SK-N-SH (cell line): Measurements from ENCODE around the gene INKA1. TPM values are rescaled to one million over a fixed set of nuclear protein-coding genes. Genes with fewer than 3 reads are reported as not detected.
A peak's percentile ranks its signal among the peaks of the same experiment; 100 is the strongest.

Experiments used
- CTCF ChIA-PET: fragments of 300-600, 350-600 bp; formaldehyde crosslinking; extraction: SDS; loops from one replicate; lab custom pipeline; 2021; lab: Yijun Ruan, JAX
- POLR2A ChIA-PET: fragments of 350-600 bp; sonication (Branson Sonifier 250); formaldehyde crosslinking; extraction: SDS; loops from one replicate; lab custom pipeline; 2020; ENCODE audit warnings: antibody characterized with exemption, inconsistent platforms; lab: Yijun Ruan, JAX
- DNase-seq: peaks from one replicate; pipeline ENCODE4 v3.0.0; 2012
- H2AFZ ChIP-seq: fragments of 200-600 bp; sonication (generic); 2 replicates; pipeline ENCODE4 v1.8.1; 2016; ENCODE audit warnings: antibody characterized with exemption, mild to moderate bottlenecking, low read depth
- H3F3A ChIP-seq: fragments of 200-600 bp; sonication (generic); replicated peaks from 2 replicates; pipeline ENCODE3; 2016; ENCODE audit warnings: antibody characterized with exemption, mild to moderate bottlenecking; ENCODE audit not compliant: insufficient read depth
- H3K27ac ChIP-seq, 2 experiments: fragments of 200-500 bp in 1 of 2; fragments of 200-600 bp in 1 of 2; sonication (Bioruptor generic) in 1 of 2; sonication (generic), shearing (Covaris generic) in 1 of 2; 2 replicates each; pipeline versions ENCODE4 v1.5.1 to v1.6.1; 2014 to 2016; ENCODE audit warnings: low read depth in 2 of 2, inconsistent platforms in 1 of 2, low read length in 1 of 2, mild to moderate bottlenecking in 1 of 2, mixed read lengths in 1 of 2
- H3K27me3 ChIP-seq: fragments of 200-600 bp; sonication (generic), shearing (Covaris generic); 2 replicates; pipeline ENCODE4 v1.6.1; 2016; ENCODE audit warnings: mixed run types; ENCODE audit not compliant: insufficient read depth
- H3K36me3 ChIP-seq, 2 experiments: fragments of 200-500 bp in 1 of 2; fragments of 200-600 bp in 1 of 2; sonication (Bioruptor generic) in 1 of 2; sonication (generic) in 1 of 2; replicated peaks in 1 of 2; 2 replicates each; pipeline versions ENCODE3 to v1.5.1; 2014 to 2016; ENCODE audit warnings: low read length in 1 of 2, mild to moderate bottlenecking in 1 of 2; ENCODE audit not compliant: insufficient read depth in 2 of 2, control insufficient read depth in 1 of 2
- H3K4me1 ChIP-seq, 2 experiments: fragments of 200-500 bp in 1 of 2; fragments of 200-600 bp in 1 of 2; sonication (Bioruptor generic) in 1 of 2; sonication (generic), shearing (Covaris generic) in 1 of 2; 2 replicates each; pipeline versions ENCODE4 v1.5.1 to v1.6.1; 2014 to 2016; ENCODE audit warnings: low read depth in 1 of 2, low read length in 1 of 2, mixed run types in 1 of 2; ENCODE audit not compliant: insufficient read depth in 2 of 2, control insufficient read depth in 1 of 2
- H3K4me2 ChIP-seq: fragments of 200-600 bp; sonication (generic), shearing (Covaris generic); 2 replicates; pipeline ENCODE4 v1.6.1; 2017; ENCODE audit warnings: mixed run types
- H3K4me3 ChIP-seq, 2 experiments: fragments of 200-500 bp in 1 of 2; fragments of 200-600 bp in 1 of 2; sonication (Bioruptor generic) in 1 of 2; sonication (generic), shearing (Covaris generic) in 1 of 2; 2 replicates each; pipeline versions ENCODE4 v1.5.1 to v1.8.1; 2014 to 2016; ENCODE audit warnings: low read depth in 2 of 2, inconsistent platforms in 1 of 2, low read length in 1 of 2, mild to moderate bottlenecking in 1 of 2, mixed read lengths in 1 of 2, moderate library complexity in 1 of 2
- H3K79me2 ChIP-seq: fragments of 200-600 bp; sonication (generic); 2 replicates; pipeline ENCODE4 v1.8.1; 2017; ENCODE audit warnings: mild to moderate bottlenecking; ENCODE audit not compliant: insufficient read depth
- H3K9ac ChIP-seq: fragments of 200-600 bp; sonication (generic); 2 replicates; pipeline ENCODE4 v1.6.1; 2017; ENCODE audit warnings: mixed run types
- H3K9me2 ChIP-seq: fragments of 200-600 bp; sonication (generic); 2 replicates; pipeline ENCODE4 v1.6.1; 2017; ENCODE audit warnings: mixed run types
- H3K9me3 ChIP-seq: fragments of 200-600 bp; sonication (generic); 2 replicates; pipeline ENCODE4 v1.6.1; 2017; ENCODE audit warnings: mixed run types, mild to moderate bottlenecking, moderate library complexity
- H4K20me1 ChIP-seq: fragments of 200-600 bp; sonication (generic); 2 replicates; pipeline ENCODE4 v1.6.1; 2017; ENCODE audit warnings: mild to moderate bottlenecking, mixed run types; ENCODE audit not compliant: insufficient read depth
- CHD2 ChIP-seq: fragments of 150-350 bp; IDR thresholded peaks from 2 replicates; pipeline ENCODE4 v1.6.1; 2018; ENCODE audit warnings: low read length; ENCODE audit not compliant: partially characterized antibody
- EZH2phosphoT487 ChIP-seq: fragments of 200-600 bp; sonication (generic); IDR thresholded peaks from 2 replicates; pipeline ENCODE4 v1.6.1; 2017; ENCODE audit warnings: low read depth, mixed run types, mild to moderate bottlenecking, antibody characterized with exemption, moderate library complexity, borderline replicate concordance
- FOSL2 ChIP-seq: IDR thresholded peaks from 2 replicates; pipeline ENCODE4 v1.4.0; 2012; ENCODE audit warnings: low read depth, mild to moderate bottlenecking, moderate library complexity, borderline replicate concordance
- FOXJ3 ChIP-seq: sonication (generic); formaldehyde crosslinking; IDR thresholded peaks from 2 replicates; pipeline ENCODE4 v1.5.1; 2020; ENCODE audit warnings: mild to moderate bottlenecking, missing genetic modification reagents
- GABPA ChIP-seq: IDR thresholded peaks from 2 replicates; pipeline ENCODE4 v1.4.0; 2012; ENCODE audit warnings: low read depth, mild to moderate bottlenecking
- MAX ChIP-seq: IDR thresholded peaks from 2 replicates; pipeline ENCODE4 v1.4.0; 2012; ENCODE audit warnings: low read depth
- MEF2A ChIP-seq: IDR thresholded peaks from 2 replicates; pipeline ENCODE4 v1.4.0; 2012; ENCODE audit warnings: low read depth, borderline replicate concordance
- MXI1 ChIP-seq: IDR thresholded peaks from 2 replicates; pipeline ENCODE4 v1.6.1; 2012; ENCODE audit warnings: mild to moderate bottlenecking, low read depth, low read length, improper control_type of control experiment
- POLR2AphosphoS5 ChIP-seq: IDR thresholded peaks from 2 replicates; pipeline ENCODE4 v1.6.1; 2012; ENCODE audit warnings: low read depth, low read length
- RAD21 ChIP-seq: IDR thresholded peaks from 2 replicates; pipeline ENCODE4 v1.6.1; 2012; ENCODE audit warnings: mild to moderate bottlenecking, low read length
- RFX5 ChIP-seq: IDR thresholded peaks from 2 replicates; pipeline ENCODE4 v1.6.1; 2012; ENCODE audit warnings: mild to moderate bottlenecking, improper control_type of control experiment, low read length
- RXRA ChIP-seq: IDR thresholded peaks from 2 replicates; pipeline ENCODE4 v1.4.0; 2012; ENCODE audit warnings: low read depth, mild to moderate bottlenecking, borderline replicate concordance
- SIN3A ChIP-seq: IDR thresholded peaks from 2 replicates; pipeline ENCODE4 v1.6.1; 2012; ENCODE audit warnings: low read depth, mild to moderate bottlenecking, low read length, moderate library complexity, borderline replicate concordance
- SMC3 ChIP-seq: IDR thresholded peaks from 2 replicates; pipeline ENCODE4 v1.6.1; 2012; ENCODE audit warnings: low read depth, low read length, improper control_type of control experiment
- TEAD4 ChIP-seq: IDR thresholded peaks from 2 replicates; pipeline ENCODE4 v1.4.0; 2012; ENCODE audit warnings: mild to moderate bottlenecking, borderline replicate concordance; ENCODE audit not compliant: insufficient read depth
- YY1 ChIP-seq: IDR thresholded peaks from 2 replicates; pipeline ENCODE4 v1.4.0; 2012; ENCODE audit warnings: low read depth, mild to moderate bottlenecking
- WGBS: methylation state at CpG from one replicate; pipeline ENCODE4 v1.1.6; 2017; ENCODE audit warnings: low lambda C conversion rate; 5-methylcytosine and 5-hydroxymethylcytosine counted together
- polyA plus RNA-seq, 3 experiments: library from polyadenylated mRNA; depleted of rRNA; stranded (reverse); fragments of >200 nt; gene quantifications; 2 replicates each; pipeline ENCODE4 v1.2.3, GENCODE V29; 2012
- TF ChIP-seq, protein P1 (sequence below): IDR thresholded peaks from 2 replicates; pipeline ENCODE4 v1.6.1; 2012; ENCODE audit warnings: mild to moderate bottlenecking, low read depth, low read length, moderate library complexity
- TF ChIP-seq, protein P2 (sequence below): fragments of 200-600 bp; sonication (generic); IDR thresholded peaks from 2 replicates; pipeline ENCODE4 v1.6.1; 2017; ENCODE audit warnings: antibody characterized with exemption, mild to moderate bottlenecking, moderate library complexity
- TF ChIP-seq, protein P3 (sequence below): IDR thresholded peaks from 2 replicates; pipeline ENCODE4 v1.4.0; 2012; ENCODE audit warnings: low read depth, borderline replicate concordance

INKA1 gene
- polyA plus RNA-seq, 1 of the 3 experiments (the other 2 are of a cell fraction): 3.4 TPM

DNA sequence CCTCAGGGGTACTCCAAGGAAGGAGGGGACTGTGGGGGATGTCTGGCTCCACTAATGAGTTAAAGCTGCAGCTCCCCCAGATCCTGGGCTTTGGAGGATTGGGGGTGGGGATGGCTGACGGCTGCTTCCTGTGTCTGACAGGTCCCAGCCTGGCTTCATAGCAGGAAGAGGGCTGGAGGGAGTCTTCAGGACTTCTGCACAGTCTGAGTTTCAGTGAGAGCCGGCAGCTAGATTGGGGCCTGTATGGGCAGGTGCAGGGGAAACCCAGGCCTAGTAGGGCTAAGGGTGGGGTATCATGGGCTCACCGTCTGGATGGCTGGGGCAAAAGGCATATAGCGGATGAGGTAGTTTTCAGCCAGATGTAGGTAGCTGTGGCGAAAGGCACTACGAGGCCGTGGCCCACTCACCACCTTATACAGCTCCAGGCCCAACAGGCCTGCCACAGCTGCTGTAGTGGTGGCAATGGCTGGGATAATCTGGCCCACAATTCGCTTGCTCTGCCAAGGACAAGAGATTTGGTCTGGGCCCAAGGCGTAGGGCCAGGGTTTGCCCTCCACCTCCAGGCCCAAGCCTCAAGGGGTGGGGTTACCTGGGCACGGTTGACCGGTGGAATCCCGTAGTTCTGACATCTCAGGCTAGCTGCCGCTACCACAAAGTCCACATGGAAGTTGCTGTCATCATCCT, 4.5 kb downstream of the INKA1 start (continued):
- TF ChIP-seq MEF2A (no peak), MAX (no peak), EZH2phosphoT487 (no peak), TEAD4 (no peak), GABPA (no peak), MXI1 (no peak), RXRA (no peak), YY1 (no peak), RFX5 (no peak), FOXJ3 (CRISPR knock-in tag) (no peak), RAD21 (no peak), SMC3 (peak; percentile 9; the same call in 1 of the 2 replicates)
- TF ChIP-seq, protein P1, sequence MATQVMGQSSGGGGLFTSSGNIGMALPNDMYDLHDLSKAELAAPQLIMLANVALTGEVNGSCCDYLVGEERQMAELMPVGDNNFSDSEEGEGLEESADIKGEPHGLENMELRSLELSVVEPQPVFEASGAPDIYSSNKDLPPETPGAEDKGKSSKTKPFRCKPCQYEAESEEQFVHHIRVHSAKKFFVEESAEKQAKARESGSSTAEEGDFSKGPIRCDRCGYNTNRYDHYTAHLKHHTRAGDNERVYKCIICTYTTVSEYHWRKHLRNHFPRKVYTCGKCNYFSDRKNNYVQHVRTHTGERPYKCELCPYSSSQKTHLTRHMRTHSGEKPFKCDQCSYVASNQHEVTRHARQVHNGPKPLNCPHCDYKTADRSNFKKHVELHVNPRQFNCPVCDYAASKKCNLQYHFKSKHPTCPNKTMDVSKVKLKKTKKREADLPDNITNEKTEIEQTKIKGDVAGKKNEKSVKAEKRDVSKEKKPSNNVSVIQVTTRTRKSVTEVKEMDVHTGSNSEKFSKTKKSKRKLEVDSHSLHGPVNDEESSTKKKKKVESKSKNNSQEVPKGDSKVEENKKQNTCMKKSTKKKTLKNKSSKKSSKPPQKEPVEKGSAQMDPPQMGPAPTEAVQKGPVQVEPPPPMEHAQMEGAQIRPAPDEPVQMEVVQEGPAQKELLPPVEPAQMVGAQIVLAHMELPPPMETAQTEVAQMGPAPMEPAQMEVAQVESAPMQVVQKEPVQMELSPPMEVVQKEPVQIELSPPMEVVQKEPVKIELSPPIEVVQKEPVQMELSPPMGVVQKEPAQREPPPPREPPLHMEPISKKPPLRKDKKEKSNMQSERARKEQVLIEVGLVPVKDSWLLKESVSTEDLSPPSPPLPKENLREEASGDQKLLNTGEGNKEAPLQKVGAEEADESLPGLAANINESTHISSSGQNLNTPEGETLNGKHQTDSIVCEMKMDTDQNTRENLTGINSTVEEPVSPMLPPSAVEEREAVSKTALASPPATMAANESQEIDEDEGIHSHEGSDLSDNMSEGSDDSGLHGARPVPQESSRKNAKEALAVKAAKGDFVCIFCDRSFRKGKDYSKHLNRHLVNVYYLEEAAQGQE: no peak
- TF ChIP-seq, protein P2, sequence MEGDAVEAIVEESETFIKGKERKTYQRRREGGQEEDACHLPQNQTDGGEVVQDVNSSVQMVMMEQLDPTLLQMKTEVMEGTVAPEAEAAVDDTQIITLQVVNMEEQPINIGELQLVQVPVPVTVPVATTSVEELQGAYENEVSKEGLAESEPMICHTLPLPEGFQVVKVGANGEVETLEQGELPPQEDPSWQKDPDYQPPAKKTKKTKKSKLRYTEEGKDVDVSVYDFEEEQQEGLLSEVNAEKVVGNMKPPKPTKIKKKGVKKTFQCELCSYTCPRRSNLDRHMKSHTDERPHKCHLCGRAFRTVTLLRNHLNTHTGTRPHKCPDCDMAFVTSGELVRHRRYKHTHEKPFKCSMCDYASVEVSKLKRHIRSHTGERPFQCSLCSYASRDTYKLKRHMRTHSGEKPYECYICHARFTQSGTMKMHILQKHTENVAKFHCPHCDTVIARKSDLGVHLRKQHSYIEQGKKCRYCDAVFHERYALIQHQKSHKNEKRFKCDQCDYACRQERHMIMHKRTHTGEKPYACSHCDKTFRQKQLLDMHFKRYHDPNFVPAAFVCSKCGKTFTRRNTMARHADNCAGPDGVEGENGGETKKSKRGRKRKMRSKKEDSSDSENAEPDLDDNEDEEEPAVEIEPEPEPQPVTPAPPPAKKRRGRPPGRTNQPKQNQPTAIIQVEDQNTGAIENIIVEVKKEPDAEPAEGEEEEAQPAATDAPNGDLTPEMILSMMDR: no peak

GRCh38 chr3:49812916-49813496, 9.9 kb downstream of the INKA1 start:
- H3F3A ChIP-seq: peaks cover 4% of the 10 kb centered on the region
- POLR2A ChIA-PET: no interaction called here
- peak overlapping the region in 1 of 2 experiments; percentile 51; a peak in 3 of 4 replicates for H3K4me3 ChIP-seq
- no peaks in the 10 kb centered on the region for H3K79me2 ChIP-seq
- peak overlapping the region; percentile 92; the same call in 1 of the 2 replicates for H2AFZ ChIP-seq
- peak overlapping the region; percentile 38 for H3K9ac ChIP-seq
- H3K27me3 ChIP-seq: no peaks in the 10 kb centered on the region
- CTCF ChIA-PET: interaction anchor here (1.2 to 17.6 kb wide), 2 partner anchors 10 to 23 kb away, joined by 5 to 386 read pairs; partner anchors contain the start of gene INKA1
- no peaks in the 10 kb centered on the region for H4K20me1 ChIP-seq
- no peaks in the 10 kb centered on the region for H3K9me2 ChIP-seq
- TF ChIP-seq, protein P1: no peak
- TF ChIP-seq, protein P3, sequence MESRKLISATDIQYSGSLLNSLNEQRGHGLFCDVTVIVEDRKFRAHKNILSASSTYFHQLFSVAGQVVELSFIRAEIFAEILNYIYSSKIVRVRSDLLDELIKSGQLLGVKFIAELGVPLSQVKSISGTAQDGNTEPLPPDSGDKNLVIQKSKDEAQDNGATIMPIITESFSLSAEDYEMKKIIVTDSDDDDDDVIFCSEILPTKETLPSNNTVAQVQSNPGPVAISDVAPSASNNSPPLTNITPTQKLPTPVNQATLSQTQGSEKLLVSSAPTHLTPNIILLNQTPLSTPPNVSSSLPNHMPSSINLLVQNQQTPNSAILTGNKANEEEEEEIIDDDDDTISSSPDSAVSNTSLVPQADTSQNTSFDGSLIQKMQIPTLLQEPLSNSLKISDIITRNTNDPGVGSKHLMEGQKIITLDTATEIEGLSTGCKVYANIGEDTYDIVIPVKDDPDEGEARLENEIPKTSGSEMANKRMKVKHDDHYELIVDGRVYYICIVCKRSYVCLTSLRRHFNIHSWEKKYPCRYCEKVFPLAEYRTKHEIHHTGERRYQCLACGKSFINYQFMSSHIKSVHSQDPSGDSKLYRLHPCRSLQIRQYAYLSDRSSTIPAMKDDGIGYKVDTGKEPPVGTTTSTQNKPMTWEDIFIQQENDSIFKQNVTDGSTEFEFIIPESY: no peak
- TF ChIP-seq FOSL2 (no peak), SIN3A (no peak), POLR2AphosphoS5 (no peak), CHD2 (no peak)
- H3K9me3 ChIP-seq: no peaks in the 10 kb centered on the region
- DNase-seq: no peak
- peaks cover 0 to 34% of the 10 kb centered on the region in 2 experiments; a peak in 2 of 4 replicates for H3K4me1 ChIP-seq
- WGBS: 88% methylated on average over 5 of the region's 9 CpGs
- H3K4me2 ChIP-seq: peak overlapping the region; percentile 73
- H3K27ac ChIP-seq: no peak overlapping the region
- no peaks in the 10 kb centered on the region for H3K36me3 ChIP-seq
